ENCODE results near the gene PCNX4. TPM values are rescaled to one million over a fixed set of nuclear protein-coding genes. Genes with fewer than 3 reads are reported as not detected.

Gene PCNX4
- total and polyA plus RNA-seq, 8 donors, result 6.8 to 105 (median 30.7) TPM

DNA sequence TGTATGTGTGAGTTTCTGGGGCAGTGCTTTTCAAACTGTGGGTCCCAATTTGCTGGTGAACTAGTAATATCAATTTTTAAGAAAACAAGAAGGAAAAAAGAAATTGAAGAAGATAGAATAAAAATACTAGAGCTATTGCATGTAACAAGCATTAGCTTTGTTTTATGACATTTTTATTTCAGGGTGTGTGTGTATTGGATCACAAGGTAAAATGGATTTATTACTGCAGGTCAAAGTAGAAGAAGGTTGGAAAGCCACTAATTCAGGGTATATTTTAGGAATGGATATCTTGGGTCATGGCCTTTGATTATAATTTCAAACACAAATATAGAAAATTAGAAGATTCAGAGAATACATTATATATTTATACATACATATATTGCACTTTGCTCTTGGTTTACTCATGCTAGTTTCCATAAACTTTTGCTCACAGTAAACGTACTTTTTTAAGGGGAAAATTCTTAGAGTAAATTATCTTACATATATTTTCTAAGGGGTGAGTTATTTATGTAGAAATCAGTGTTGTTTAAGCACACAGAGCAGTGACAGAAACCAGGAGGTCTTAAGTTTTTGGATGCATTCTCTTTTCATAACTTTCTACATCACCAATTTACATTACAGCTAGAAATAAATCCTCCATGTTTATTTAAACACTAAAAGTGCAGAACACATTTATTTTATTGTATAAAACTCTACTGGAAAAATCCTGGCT is 122.8 kb downstream of the PCNX4 start:
- no peak for TF ChIP-seq POLR2A (IDR thresholded peaks at IDR 0.05)
- TF ChIP-seq, protein P1, sequence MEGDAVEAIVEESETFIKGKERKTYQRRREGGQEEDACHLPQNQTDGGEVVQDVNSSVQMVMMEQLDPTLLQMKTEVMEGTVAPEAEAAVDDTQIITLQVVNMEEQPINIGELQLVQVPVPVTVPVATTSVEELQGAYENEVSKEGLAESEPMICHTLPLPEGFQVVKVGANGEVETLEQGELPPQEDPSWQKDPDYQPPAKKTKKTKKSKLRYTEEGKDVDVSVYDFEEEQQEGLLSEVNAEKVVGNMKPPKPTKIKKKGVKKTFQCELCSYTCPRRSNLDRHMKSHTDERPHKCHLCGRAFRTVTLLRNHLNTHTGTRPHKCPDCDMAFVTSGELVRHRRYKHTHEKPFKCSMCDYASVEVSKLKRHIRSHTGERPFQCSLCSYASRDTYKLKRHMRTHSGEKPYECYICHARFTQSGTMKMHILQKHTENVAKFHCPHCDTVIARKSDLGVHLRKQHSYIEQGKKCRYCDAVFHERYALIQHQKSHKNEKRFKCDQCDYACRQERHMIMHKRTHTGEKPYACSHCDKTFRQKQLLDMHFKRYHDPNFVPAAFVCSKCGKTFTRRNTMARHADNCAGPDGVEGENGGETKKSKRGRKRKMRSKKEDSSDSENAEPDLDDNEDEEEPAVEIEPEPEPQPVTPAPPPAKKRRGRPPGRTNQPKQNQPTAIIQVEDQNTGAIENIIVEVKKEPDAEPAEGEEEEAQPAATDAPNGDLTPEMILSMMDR (IDR thresholded peaks at IDR 0.05), result no peak
- no peak for TF ChIP-seq EP300 (IDR thresholded peaks at IDR 0.05)
- no peak for TF ChIP-seq POLR2AphosphoS5 (IDR thresholded peaks at IDR 0.05)
- H3K4me1 ChIP-seq, result peaks cover 0 to 24% (median 1%) of the 10 kb centered on the region in 4 donors
- peak overlapping the region in 2 of 5 donors; percentile 40 to 80 for H3K27ac ChIP-seq
- H3K9me3 ChIP-seq, result no peaks in the 10 kb centered on the region
- WGBS, 5 donors, result 25 to 37% (median 34%) methylated on average over 1 of the region's 1 CpG
- no peak for DNase-seq
- no peaks in the 10 kb centered on the region for H3K36me3 ChIP-seq
- no peaks in the 10 kb centered on the region for H3K27me3 ChIP-seq
- no peak overlapping the region for H3K4me3 ChIP-seq
- intact Hi-C loops (cut with DNase I; ENCODE audit: low total_unique reads), result no loop called here

DNA sequence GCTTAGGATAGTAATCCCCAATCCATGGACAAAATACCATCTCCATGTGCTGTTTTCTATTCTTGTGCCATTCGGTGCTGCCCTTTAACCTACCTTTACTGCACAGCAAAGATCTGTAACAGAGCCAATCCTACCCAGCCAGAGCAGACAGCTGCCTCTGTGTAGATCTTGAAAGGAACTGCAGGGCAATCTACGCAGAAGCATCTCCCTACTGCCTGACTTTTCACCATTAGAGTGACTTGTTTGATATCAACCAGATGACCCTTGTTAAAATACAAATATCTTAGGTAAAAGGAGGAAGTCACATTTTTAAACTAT is 123.4 kb downstream of the PCNX4 start:
- no peaks in the 10 kb centered on the region for H3K36me3 ChIP-seq
- H3K9me3 ChIP-seq, result no peaks in the 10 kb centered on the region
- DNase-seq, result peak in 1 of 2 donors; percentile 63
- 50 to 68% (median 60%) methylated on average over 2 of the region's 2 CpGs for WGBS, 5 donors
- peaks cover 0 to 24% (median 1%) of the 10 kb centered on the region in 4 donors for H3K4me1 ChIP-seq
- TF ChIP-seq POLR2A (IDR thresholded peaks at IDR 0.05), result no peak
- TF ChIP-seq, protein P1 (IDR thresholded peaks at IDR 0.05), result no peak
- TF ChIP-seq EP300 (IDR thresholded peaks at IDR 0.05), result no peak
- TF ChIP-seq POLR2AphosphoS5 (IDR thresholded peaks at IDR 0.05), result no peak
- no peaks in the 10 kb centered on the region for H3K27me3 ChIP-seq
- peak overlapping the region in 2 of 5 donors; percentile 40 to 80 for H3K27ac ChIP-seq
- intact Hi-C loops (cut with DNase I; ENCODE audit: low total_unique reads), result no loop called here
- H3K4me3 ChIP-seq, result no peak overlapping the region

DNA sequence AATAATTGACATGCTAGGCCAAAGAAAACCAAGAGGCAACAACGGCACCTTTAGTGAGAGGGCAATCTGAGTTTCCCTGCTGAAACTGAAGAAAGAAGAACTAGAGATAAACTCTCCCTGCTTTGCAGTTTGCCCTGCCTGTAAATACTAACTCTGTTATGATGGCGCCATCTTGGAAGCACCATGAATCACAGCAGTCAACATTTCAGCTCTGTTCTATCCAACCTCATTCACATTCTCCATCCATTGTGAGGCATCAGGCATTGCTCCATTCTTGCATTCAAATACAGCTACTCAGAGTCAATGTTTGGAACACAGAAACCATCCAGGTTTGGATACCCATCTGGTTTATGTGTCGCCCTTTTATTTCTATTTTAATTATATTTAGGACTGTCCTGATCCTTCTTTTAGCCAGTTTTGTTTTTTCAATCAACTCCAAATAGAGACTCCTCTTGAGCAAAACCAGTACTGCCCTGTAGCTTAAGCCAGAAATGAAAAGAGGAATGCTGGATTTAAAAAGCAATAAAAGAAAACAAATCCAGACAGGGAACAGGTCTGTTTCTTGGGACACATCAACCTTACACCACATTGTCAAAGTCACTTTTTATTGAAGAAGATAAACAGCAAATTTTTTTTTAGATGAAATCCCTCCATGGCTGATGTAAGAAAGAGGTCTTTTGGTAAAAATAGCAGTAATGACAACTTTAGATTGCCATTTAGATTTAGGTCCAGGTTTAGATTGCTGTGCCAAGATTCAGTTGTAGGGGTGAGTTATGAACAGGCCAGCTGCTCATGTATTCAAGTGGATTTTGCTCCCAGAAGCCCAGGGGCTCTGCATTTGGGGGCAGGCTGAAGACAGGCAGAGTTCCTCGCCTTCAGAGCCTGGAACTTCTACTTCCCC is 124.0 kb downstream of the PCNX4 start:
- no peaks in the 10 kb centered on the region for H3K9me3 ChIP-seq
- DNase-seq, result peak in 1 of 2 donors; percentile 41
- H3K4me3 ChIP-seq, result no peak overlapping the region
- WGBS, 5 donors, result 72 to 85% (median 84%) methylated on average over 4 of the region's 4 CpGs
- no peaks in the 10 kb centered on the region for H3K27me3 ChIP-seq
- intact Hi-C loops (cut with DNase I; ENCODE audit: low total_unique reads), result no loop called here
- H3K4me1 ChIP-seq, result peaks cover 0 to 24% (median 1%) of the 10 kb centered on the region in 4 donors
- peak in 2 of 3 donors; percentile 7 to 63 for TF ChIP-seq POLR2AphosphoS5 (IDR thresholded peaks at IDR 0.05)
- TF ChIP-seq, protein P1 (IDR thresholded peaks at IDR 0.05), result no peak
- TF ChIP-seq POLR2A (IDR thresholded peaks at IDR 0.05), result no peak
- H3K36me3 ChIP-seq, result no peaks in the 10 kb centered on the region
- H3K27ac ChIP-seq, result peak overlapping the region in 2 of 5 donors; percentile 46 to 80

DNA sequence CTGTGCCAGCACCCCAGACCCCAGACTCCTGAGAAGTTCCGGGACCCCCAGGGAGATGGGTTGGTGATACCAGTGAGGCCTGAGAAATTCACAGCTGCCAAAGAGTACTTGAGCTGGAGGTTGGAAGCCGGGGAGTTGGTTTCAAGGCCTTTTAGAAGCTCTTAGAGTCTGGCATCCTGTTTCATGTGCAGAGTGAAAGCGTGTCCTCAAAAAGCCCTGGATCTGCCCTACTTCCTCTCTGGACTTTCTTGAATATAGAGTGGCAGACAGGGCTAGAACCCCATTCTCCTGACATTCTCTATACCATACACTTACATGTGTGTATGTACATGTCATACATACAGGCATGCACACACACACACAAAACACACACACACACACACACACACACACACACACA is 126.0 kb downstream of the PCNX4 start:
- DNase-seq, result peak in 1 of 2 donors; percentile 21
- peaks cover 0 to 28% (median 1%) of the 10 kb centered on the region in 4 donors for H3K4me1 ChIP-seq
- intact Hi-C loops (cut with DNase I; ENCODE audit: low total_unique reads), result no loop called here

More for the DNA sequence above, 126.0 kb downstream of the PCNX4 start:
- TF ChIP-seq EP300 (IDR thresholded peaks at IDR 0.05) (no peak), POLR2A (IDR thresholded peaks at IDR 0.05) (no peak), POLR2AphosphoS5 (IDR thresholded peaks at IDR 0.05) (no peak)
- TF ChIP-seq, protein P1 (IDR thresholded peaks at IDR 0.05), result no peak
- Histone ChIP-seq H3K27me3 (no peaks in the 10 kb centered on the region), H3K36me3 (no peaks in the 10 kb centered on the region), H3K4me3 (no peak overlapping the region), H3K9me3 (no peaks in the 10 kb centered on the region), H3K27ac (peak overlapping the region in 2 of 5 donors; percentile 27 to 80)
- WGBS, 5 donors, result 68 to 88% (median 83%) methylated on average over 3 of the region's 3 CpGs

Measured in stomach (tissue), 9 donors.